ENCODE results near the gene ZBED2.
"Not testable (repeated sequence)": the region's sequence is repeated elsewhere in the genome, so short reads cannot be mapped to it uniquely, and the experiment has no call there.

ZBED2 gene, protein sequence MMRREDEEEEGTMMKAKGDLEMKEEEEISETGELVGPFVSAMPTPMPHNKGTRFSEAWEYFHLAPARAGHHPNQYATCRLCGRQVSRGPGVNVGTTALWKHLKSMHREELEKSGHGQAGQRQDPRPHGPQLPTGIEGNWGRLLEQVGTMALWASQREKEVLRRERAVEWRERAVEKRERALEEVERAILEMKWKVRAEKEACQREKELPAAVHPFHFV

DNA sequence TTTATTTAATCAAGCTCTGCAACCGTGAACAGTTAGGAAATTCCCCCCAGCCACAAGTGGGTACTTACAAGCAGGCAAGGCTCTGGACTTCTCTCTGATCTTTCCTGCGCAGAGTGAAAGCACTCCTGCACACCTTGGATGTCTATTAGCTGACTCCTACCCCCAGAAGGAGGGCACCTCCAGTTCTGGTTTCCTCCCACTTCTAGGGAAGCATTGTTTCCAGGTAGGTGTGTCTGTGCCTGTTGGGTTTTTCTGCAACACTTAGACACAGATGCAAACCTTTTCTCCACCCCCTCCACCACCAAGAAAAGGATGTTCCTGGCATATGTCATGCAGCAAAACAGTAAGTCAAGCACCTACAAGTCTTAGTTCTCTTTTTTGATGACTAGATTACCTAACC, at the start of gene ZBED2:
TSS of gene ZBED2 (minus strand) at position 115 of the 400 bp plus-strand sequence. CDS start 1,145 bp downstream, outside the sequence.
- no peak for DNase-seq

DNA sequence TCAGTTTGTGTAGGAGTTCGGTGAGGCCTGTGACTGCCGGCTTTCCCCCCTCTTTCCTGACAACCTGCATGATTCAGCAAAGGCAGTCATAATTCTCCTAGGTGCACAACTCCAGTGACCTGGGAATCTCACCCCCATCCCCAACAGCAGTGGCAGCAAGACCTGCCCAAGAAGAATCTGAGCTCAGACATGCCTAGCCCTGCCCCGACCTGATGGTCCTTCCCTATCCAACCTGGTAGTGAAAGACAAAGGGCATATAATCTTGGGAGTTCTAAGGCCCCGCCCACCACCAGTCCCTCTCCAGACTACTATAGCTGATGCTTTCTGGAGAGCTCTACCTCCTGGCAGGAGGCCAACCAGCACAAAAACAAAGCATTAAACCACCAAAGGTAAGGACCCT, 44.2 kb upstream of the ZBED2 start:
- no peak for DNase-seq

DNA sequence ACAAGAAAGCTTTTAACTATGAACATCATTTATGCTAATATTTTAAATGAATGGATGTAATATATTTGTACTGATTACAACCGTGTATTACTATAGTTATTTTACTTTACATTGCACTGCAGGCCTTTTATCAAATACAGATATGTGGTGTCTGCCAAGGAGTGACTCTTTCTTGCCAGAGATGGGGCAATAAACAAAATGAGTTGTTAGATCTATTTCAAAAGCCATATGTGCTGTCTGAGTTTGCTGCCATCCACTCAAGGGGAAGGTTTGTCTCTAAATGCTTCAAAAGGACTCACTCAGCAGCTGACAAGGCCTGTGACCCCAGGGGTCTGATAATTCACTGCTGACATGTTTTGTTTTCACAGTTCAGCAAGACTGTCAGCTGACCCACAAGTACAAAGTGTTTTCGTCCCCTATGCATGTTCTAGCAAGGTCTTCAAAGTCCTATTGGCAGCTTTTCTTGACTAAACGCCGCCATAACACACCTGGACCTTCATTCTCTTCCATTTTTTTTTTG, 41.3 kb upstream of the ZBED2 start:
- DNase-seq = peak; percentile 43

DNA sequence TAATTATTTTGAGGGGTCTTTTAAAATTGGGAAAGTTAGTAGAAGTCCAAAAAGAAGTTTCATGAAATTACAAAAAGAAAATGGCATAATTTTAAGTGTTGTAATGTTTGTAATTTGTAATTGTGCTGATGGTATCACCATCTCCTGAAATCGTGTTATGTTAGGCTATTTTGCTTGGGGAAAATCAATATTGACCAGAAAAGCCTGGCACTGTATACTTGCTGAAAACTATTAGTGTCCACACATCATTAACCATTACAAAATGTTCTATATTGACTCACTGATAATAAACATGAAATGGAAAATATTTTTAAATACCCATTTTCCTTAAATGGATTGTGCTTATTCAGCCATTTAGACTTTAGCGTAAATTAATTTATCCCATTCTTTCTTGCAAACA, 40.3 kb upstream of the ZBED2 start:
- no peak for DNase-seq

DNA sequence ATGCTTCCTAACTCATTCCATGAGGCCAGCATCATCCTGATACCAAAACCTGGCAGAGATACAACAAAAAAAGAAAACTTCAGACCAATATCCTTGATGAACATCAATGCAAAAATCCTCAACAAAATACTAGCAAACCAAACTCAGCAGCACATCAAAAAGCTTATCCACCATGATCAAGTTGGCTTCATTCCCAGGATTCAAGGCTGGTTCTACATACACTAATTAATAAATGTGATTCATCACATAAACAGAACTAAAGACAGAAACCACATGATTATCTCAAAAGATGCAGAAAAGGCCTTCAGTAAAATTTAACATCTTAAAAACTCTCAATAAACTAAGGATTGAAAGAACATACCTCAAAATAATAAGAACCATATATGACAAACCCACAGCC, 35.5 kb upstream of the ZBED2 start:
- DNase-seq = not testable (repeated sequence)

DNA sequence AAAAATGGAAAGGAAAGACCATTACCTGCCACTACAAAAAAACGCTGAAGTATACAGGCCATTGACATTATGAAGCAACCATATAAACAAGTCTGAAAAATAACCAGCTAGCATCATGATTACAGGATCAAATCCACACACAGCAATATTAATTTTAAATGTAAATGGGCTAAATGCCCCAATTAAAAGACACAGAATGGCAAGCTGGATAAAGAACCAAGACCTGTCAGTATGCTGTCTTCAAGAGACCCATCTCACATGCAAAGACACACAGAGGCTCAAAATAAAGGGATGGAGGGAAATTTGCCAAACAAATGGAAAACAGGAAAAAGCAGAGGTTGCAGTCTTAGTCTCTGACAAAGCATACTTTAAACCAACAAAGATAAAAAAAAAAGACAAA, 33.9 kb upstream of the ZBED2 start:
- DNase-seq = not testable (repeated sequence)

DNA sequence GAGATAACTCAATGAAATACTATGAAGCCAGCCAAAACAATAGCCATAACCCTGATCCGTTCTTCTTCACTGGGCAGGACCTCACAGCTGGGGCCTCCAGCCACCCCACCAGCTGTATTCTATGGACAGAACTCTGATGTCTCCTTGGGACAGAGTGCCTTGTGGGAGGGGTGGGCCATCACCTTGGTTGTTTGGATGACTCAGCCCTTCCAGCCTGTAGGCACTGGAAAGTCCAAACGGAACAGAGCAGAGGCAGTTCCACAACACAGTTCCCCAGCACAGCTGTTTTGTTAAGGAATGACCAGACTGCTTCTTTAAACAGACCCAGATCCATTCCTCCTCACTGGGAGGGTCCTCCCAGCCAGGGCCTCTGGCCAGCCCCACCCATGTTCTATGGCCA, 31.9 kb upstream of the ZBED2 start:
- no peak for DNase-seq

DNA sequence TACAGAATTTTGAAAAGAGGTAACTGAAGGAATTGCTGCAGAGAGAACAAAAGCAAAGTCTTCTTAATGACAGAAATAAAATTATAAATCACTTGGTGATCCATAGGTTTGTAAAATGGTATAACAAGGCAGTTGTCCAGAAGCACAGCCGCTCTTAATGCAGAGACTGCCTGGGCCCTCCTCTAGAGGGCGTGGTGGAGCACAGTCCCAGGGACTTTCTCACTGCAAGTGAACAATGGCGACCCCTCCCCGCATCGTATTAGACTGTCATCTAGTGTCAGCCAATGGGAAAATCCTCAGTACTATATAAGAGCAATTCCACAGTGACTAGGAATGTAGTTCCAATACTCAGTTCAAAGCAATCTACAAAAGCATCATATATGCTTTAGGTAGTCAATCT, 26.4 kb upstream of the ZBED2 start:
- DNase-seq = no peak

DNA sequence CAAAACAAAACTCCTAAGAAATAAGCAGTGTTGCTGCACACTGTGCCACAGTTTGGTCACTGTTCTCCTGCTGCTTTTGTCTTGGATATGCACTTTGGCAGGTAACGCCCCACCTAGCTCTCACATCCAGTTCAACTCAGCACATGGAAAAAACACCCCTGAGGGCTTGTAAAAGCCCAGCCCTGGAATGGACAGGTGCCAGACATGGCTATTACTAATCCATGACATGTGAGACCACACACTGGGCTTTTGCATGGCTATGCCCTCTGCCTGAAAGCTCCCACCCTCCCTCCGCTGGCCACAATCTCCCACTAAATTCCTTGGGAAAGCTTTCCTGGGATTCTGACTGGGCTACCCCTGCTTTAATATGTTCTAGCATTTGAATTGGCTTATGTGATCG, 24.7 kb upstream of the ZBED2 start:
- DNase-seq = no peak

DNA sequence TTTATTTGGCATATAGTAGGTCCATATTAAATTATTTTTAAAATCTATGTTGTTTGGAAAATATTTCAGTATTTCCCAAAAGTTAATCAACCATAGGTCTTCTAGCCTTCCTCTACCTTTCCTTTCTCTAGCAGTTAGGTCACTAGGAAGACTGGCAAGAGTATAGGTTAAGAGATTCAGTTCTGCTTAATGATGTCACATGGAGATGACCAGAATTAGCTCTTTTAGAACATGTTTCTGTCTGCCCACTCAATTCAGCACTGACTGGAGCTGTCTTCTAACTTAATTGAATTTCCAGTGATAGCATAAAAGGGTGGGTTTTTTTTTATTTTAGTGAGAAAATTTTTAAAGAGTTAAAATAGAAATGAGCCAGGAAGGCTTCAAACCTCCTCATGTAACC, 23.8 kb upstream of the ZBED2 start:
- DNase-seq = no peak

DNA sequence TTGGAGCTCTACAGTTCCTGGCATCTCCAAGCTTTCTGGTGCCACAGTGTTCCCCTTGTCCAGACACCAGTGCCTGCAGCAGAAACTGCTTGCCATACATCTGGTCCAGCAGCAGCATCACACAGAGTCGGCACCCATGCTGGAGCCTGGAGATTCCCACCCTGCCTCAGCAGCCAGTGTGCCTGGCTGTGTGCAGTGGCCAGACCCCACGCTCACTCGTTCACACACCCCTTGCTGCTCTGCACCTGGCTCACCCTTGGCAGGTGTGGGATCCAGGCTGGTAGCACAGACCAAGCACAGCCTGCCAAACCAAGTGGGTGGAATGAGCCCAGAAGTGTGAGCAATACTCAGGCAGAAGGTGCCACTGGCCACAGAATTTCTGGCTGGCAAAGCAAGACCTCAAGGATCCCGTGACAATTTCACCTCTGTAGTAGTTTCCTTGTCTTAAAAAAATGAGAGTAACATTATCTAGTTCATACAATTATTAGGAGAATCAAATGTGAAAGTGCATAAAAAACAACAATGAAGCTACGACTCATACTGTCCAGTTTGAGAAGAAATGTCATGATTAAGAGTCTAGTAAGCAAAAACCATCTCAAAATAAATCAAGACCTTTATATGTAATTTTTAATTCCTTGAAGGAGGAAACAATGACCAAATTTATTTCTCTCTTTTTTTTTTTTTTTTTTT, 22.9 kb upstream of the ZBED2 start:
- DNase-seq = no peak

DNA sequence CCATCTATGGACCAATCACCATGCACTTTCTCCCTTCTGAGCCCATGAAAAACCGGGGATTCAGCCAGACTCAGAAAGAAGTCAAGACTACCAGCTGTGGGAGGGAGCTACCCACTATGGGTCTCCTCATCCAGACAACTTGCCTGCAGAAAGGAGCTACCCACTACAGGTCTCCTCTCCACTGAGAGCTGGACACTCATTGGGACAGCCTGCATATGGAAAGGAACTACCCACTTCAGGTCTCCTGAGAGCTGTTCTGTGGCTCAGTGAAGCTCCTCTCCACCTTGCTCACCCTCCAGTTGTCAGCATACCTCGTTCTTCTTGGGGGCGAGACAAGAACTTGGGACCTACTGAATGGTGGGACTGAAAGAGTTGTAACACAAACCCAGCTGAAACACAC, 22.3 kb upstream of the ZBED2 start:
- DNase-seq = no peak

DNA sequence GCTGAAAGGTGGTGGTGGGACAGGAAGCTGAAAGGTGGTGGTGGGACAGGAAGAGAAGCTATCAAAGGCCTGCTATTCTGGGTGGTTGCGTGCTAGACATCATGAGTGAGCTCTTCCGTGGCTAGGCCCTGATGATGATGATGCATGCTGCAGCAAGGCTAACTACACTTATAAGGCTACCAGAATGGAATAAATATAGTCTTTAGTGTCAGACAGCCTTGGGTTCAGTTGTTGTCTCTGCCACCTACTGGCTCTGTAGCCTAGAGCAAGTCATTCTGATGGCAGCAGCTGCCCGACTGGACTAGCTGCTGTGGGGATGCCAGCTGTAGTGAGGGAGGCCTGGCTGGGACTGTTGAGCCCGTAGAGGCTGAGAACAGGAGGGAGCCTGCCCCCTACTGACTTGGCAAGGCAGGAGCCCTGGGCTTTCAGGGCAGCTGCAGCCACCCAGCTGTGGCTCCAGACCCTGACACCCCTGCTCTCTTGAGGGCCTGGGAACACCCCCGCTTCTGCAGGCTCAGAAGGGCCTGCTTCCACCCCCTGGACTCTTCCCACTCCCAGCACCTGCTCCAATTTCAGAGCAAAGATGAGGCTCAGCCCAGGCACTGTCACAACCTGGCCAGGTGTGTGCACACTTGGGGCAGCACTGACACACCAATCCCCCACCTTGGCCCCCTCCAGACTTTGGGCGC, 21.4 kb upstream of the ZBED2 start:
- no peak for DNase-seq

DNA sequence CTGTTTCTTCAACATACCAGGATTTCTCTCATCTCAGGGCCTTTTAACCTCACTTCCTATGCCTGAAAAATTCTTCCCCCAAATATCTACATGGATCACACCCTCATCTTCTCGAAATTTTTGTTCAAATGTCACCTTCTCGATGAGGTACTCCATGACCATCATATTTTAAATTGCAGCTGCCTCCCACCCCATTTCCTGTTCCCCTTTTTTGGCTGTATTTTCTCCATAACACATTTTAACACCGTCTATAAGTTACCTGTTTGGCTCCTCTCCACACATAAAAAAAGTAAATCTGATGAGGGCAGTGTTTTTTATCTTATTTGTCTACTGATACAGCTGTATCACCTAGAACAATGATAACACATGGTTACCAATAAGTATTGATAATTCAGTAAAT, 20.7 kb upstream of the ZBED2 start:
- no peak for DNase-seq

DNA sequence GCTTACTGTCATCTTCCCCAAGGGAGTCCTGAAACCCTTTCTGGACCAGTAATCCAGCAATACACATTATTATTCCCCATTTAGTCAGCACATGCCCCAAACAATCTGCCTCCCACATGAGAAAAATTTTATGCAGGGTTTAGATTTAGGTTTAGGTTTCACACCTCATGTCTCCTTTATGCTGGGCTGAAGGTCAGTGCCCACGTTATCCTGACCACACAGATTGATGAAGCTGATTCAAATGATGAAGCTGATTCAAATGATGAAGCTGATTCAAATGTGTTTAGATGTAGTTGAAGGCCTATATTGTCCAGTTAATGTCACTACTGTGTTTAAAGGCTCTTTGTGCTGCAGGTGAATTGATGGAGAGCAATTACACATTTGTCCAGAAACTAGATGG, 18.1 kb upstream of the ZBED2 start:
- no peak for DNase-seq

DNA sequence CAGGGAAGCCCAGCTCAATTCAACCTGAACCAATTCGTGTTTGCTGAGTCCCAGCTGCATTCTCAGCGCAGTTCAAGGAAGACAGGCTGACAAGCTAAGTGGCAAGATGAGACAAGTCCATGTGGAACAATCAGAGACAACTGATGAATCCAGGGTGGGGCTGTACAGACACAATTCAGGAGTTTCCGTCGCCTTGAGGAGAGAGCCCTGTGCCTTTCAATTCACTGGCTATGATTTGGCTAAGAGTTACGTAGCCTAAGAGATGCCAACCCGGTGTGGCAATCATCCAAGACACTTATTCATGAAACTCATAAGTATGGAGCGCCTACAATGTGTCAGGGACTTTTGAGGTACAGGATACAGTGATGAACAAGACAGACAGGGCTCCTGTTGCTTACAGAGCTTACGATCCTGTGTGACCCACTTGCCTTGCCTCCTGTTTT, 15.5 kb upstream of the ZBED2 start:
- no peak for DNase-seq

DNA sequence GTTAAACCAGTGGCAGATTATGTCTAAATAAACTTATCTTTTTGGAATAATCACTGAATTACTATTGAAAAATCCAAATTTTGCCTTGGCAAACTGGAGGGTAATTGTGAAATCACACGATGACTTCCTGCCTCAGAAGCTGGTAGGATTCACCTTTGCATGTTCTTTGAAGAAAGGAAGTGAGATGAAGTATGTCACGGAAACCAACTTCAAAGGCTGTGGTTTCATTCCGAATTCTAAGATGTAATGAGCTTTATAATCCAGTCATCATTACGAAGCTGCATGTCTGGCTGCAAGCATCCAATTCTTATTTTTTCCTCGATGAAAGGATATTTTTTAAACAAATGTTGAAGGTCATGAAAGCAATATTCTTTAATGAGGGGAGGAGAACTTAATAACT, 15.0 kb upstream of the ZBED2 start:
- DNase-seq = no peak

DNA sequence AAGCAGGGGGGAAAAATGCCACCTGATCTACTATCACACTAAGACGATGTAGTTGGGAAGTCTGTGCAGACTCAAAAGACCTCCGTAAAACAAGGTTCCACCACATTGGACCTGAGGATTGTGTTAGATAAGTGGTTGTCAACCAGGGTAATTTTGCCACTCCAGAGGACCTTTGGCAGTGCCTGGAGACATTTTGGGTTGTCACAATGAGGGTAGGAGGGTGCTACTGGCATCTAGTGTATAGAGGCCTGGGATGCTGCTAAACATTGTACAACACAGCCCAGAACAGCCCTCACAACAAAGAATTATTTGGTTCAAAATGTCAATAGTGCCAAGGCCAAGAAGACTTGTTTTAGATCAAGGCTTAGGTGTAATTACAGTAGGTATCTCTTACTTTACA, 14.6 kb upstream of the ZBED2 start:
- DNase-seq = no peak

DNA sequence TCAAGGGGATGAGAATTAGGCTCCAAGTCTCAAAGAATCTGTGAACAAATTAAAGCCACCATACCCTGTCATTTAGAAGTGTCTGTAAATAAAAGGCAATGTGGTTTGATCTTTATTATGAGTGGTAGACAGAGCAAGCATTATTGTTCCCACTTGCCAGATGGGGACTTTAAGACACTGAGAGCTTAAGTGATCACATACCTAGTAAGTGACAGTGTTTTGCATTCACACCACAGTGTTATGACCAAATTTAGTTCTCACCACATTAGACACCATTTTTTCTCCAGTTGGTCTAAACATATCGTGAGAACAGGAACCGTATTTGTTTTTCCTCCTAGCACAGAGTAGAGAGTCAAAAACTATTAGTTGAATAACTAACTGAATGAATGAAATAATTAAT, 13.2 kb upstream of the ZBED2 start:
- DNase-seq = no peak

DNA sequence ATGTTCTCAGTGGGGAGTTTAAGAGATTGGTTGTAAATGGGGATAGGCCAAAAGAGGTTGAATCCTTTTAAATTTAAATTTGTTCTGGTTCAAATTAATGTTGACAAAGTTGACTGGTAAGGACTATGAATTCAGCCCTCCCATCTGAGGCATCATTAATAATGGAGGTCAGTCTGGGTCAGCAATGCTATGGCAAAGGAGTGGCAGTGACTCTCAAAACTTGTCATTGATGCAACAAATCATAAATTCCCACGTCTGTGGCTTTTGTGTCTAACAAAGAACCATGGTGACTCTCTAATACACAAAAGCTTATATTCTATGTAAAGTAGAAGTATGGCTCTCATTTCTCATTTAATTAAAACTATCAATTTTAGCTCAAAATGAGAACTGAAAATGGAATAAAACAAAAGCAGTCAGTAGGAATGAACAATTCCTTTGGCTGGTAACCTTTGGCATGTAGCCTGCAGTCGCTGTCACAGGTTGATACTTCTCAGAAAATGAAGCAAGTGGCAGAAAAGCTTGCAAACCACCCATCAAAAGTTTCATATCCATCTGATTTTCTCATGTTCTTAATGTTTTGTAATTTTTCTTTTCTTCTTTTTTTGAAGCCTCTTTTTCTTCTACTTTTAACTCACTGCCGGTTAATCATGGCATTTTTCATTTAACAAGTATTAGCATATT, 12.2 kb upstream of the ZBED2 start:
- no peak for DNase-seq

DNA sequence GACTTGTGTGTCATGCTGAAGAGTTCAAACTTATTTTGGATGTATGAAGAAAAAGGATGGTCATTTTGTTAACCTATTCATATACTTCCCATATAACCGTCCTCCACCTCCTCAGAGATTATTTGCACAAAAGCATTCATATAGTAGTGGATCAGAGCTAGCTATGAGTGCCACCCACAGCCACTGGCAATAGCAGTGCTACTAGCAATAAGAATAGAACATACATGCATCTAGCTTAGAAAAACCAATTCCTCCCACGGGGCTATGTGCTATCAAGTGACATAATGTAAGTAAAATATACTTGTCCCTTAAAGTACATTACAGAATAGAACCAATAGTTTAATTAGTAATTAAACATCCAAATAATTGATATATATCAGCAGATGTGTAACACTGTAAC, 10.3 kb upstream of the ZBED2 start:
- DNase-seq = no peak

DNA sequence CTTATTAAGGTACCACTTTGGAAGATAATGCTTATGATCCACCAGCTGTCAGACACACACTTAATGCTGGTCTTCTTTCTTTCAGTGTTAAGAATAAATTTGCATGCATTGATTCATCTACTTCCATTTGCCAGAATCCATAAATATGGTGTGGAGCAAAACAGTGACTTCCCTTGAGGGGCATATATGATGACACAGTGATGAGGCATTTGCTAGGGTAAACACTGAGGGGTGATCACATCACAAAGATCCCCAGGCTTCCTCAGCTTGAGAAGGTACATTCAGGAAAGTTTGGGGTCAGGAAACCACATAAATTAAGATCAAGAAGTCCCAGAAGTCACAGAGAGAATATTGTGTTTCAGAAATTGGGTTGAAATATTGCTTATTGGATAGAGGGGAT, 9.9 kb upstream of the ZBED2 start:
- DNase-seq = no peak

DNA sequence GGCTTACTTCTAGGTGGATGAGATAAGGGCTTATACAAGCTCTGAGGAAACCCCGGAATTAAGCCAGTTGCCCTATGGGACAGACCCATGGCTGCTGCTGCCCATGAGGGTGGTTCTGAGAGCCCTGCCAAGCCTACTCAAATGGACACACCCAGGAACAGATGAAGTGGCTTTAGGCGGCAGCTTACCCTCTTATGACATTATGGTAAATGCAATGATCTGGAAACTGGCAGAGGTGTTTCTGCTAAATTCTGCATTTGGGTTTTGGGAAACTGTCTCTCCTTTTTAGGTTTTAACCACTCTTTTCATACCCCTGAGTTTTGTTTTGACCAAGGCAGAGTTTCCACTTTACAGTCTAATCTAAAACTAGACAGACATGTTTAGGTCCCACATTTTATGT, 9.0 kb upstream of the ZBED2 start:
- no peak for DNase-seq

DNA sequence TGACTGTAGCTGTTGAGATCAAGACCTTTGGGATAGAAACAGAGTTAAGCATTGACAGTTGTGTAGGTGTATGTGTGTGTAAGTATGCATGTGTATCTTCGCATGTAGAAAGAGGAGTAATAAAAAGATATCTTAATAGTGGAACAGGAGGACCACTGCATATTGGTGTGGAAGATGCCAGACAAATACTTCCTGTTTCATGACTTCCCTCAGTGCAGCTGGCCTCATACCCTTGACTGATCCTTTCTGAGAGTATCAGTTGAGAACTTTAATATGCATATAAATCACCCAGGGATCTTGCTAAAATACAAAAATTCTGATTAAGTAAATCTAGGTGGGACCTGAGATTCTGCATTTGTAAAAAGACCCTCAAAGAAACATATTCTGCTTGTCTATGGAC, 8.5 kb upstream of the ZBED2 start:
- no peak for DNase-seq

All from retina (tissue), 1 donor.